ENCODE measurements around the gene AOC2.
"Not testable (repeated sequence)": the region's sequence is repeated elsewhere in the genome, so short reads cannot be mapped to it uniquely, and the experiment has no call there.

The AOC2 gene

GRCh38 chr17:42873315-42873714, 28.9 kb downstream of the AOC2 start:
- H3K36me3 ChIP-seq (ENCODE audit: control insufficient read depth, low read length) = no peaks in the 10 kb centered on the region
- TF ChIP-seq CTCF (IDR thresholded peaks at IDR 0.05; ENCODE audit: low read depth, low read length, poor library complexity, severe bottlenecking) (no peak), EZH2phosphoT487 (IDR thresholded peaks at IDR 0.05; ENCODE audit: borderline replicate concordance, low read length) (no peak)
- H3F3A ChIP-seq (ENCODE audit: control insufficient read depth, insufficient read depth) = no peaks in the 10 kb centered on the region
- no peaks in the 10 kb centered on the region for H3K9me2 ChIP-seq (replicated peaks; ENCODE audit: control insufficient read depth, low read length)
- no peaks in the 10 kb centered on the region for H3K9me3 ChIP-seq (ENCODE audit: control insufficient read depth, insufficient read depth, low read length)
- no peak overlapping the region for H3K4me2 ChIP-seq (ENCODE audit: low read length)
- peaks cover 3% of the 10 kb centered on the region; the same call in 1 of the 2 replicates for H3K4me1 ChIP-seq (ENCODE audit: control insufficient read depth, low read length)
- H3K27me3 ChIP-seq (ENCODE audit: control insufficient read depth, low read length) = peaks cover 36% of the 10 kb centered on the region
- H3K4me3 ChIP-seq (ENCODE audit: low read length) = no peak overlapping the region
- H3K79me2 ChIP-seq (ENCODE audit: control insufficient read depth, low read length) = no peaks in the 10 kb centered on the region
- no peaks in the 10 kb centered on the region for H4K20me1 ChIP-seq (ENCODE audit: control insufficient read depth, insufficient read depth, low read depth, low read length)
- no peak overlapping the region for H3K27ac ChIP-seq (ENCODE audit: low read depth, low read length)

- H3K4me3 ChIP-seq (ENCODE audit: low read length); H3K79me2 ChIP-seq (ENCODE audit: control insufficient read depth, low read length); H4K20me1 ChIP-seq (ENCODE audit: control insufficient read depth, insufficient read depth, low read depth, low read length); H3K27ac ChIP-seq (ENCODE audit: low read depth, low read length); H3K9me2 ChIP-seq (replicated peaks; ENCODE audit: control insufficient read depth, low read length); H3K36me3 ChIP-seq (ENCODE audit: control insufficient read depth, low read length); H3K4me2 ChIP-seq (ENCODE audit: low read length); H3K4me1 ChIP-seq (ENCODE audit: control insufficient read depth, low read length); H3F3A ChIP-seq (ENCODE audit: control insufficient read depth, insufficient read depth); H3K9me3 ChIP-seq (ENCODE audit: control insufficient read depth, insufficient read depth, low read length): not testable (repeated sequence)
- peaks cover 42% of the 10 kb centered on the region for H3K27me3 ChIP-seq (ENCODE audit: control insufficient read depth, low read length)
Observed at GRCh38 chr17:42873932-42874695, 29.7 kb downstream of the AOC2 start.

GRCh38 chr17:42877037-42877436, 32.7 kb downstream of the AOC2 start:
- no peak for TF ChIP-seq EZH2phosphoT487 (IDR thresholded peaks at IDR 0.05; ENCODE audit: borderline replicate concordance, low read length)
- no peak for TF ChIP-seq CTCF (IDR thresholded peaks at IDR 0.05; ENCODE audit: low read depth, low read length, poor library complexity, severe bottlenecking)
- Histone ChIP-seq H3K4me2 (ENCODE audit: low read length) (no peak overlapping the region), H3K9me3 (ENCODE audit: control insufficient read depth, insufficient read depth, low read length) (no peaks in the 10 kb centered on the region), H4K20me1 (ENCODE audit: control insufficient read depth, insufficient read depth, low read depth, low read length) (no peaks in the 10 kb centered on the region), H3F3A (ENCODE audit: control insufficient read depth, insufficient read depth) (no peaks in the 10 kb centered on the region), H3K4me3 (ENCODE audit: low read length) (no peak overlapping the region), H3K27me3 (ENCODE audit: control insufficient read depth, low read length) (peaks cover 44% of the 10 kb centered on the region), H3K4me1 (ENCODE audit: control insufficient read depth, low read length) (peaks cover 3% of the 10 kb centered on the region; the same call in 1 of the 2 replicates), H3K27ac (ENCODE audit: low read depth, low read length) (no peak overlapping the region), H3K9me2 (replicated peaks; ENCODE audit: control insufficient read depth, low read length) (no peaks in the 10 kb centered on the region), H3K79me2 (ENCODE audit: control insufficient read depth, low read length) (no peaks in the 10 kb centered on the region), H3K36me3 (ENCODE audit: control insufficient read depth, low read length) (no peaks in the 10 kb centered on the region)

- H3K4me3 ChIP-seq (ENCODE audit: low read length) = no peak overlapping the region
- no peak overlapping the region for H3K4me2 ChIP-seq (ENCODE audit: low read length)
Observed at GRCh38 chr17:42878123-42878880, 33.9 kb downstream of the AOC2 start.

More at GRCh38 chr17:42878123-42878880, 33.9 kb downstream of the AOC2 start:
- Histone ChIP-seq H3F3A (ENCODE audit: control insufficient read depth, insufficient read depth) (no peaks in the 10 kb centered on the region), H3K9me2 (replicated peaks; ENCODE audit: control insufficient read depth, low read length) (no peaks in the 10 kb centered on the region), H3K27me3 (ENCODE audit: control insufficient read depth, low read length) (peaks cover 39% of the 10 kb centered on the region), H3K27ac (ENCODE audit: low read depth, low read length) (no peak overlapping the region), H3K9me3 (ENCODE audit: control insufficient read depth, insufficient read depth, low read length) (no peaks in the 10 kb centered on the region), H4K20me1 (ENCODE audit: control insufficient read depth, insufficient read depth, low read depth, low read length) (no peaks in the 10 kb centered on the region), H3K79me2 (ENCODE audit: control insufficient read depth, low read length) (no peaks in the 10 kb centered on the region), H3K36me3 (ENCODE audit: control insufficient read depth, low read length) (no peaks in the 10 kb centered on the region), H3K4me1 (ENCODE audit: control insufficient read depth, low read length) (peaks cover 3% of the 10 kb centered on the region; the same call in 1 of the 2 replicates)
- no peak for TF ChIP-seq EZH2phosphoT487 (IDR thresholded peaks at IDR 0.05; ENCODE audit: borderline replicate concordance, low read length)
- TF ChIP-seq CTCF (IDR thresholded peaks at IDR 0.05; ENCODE audit: low read depth, low read length, poor library complexity, severe bottlenecking) = no peak

All from DOHH2 (cell line).